CD4-positive, alpha-beta T cell treated with Interleukin-4 for 1 hour (primary cell): Measurements from ENCODE around the gene PLEKHA7.
A peak's percentile ranks its signal among the peaks of the same experiment; 100 is the strongest.

Experiments
- DNase-seq, 2 donors: peaks; one replicate each; pipeline ENCODE4 v3.0.0-alpha.2; 2020 to 2022

PLEKHA7 gene

DNA sequence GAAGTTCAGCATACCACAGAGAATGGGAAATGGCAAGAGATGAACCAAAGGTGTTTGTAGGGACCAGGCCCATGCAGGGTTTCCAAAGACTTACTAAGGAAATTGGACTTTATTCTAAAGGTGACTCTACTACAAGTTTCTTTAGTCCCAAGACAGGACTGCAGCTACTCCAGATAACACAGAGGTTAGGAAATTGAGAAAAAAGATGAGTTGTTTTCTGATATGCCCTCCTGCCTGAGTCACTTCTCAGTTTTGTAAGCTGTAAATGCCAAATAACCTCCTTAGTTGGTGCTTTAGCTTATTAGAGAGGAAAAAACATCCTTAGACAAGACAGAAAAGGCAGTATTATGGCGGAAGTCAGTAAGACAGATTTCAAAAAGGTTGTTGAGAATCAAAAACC, 179.8 kb downstream of the PLEKHA7 start:
- no peak for DNase-seq

GRCh38 chr11:16833026-16833425, 181.2 kb downstream of the PLEKHA7 start:
- no peak for DNase-seq

- DNase-seq: no peak
Observed at GRCh38 chr11:16832193-16832539, 182.0 kb downstream of the PLEKHA7 start.

- DNase-seq: no peak
Observed at GRCh38 chr11:16831316-16832192, 182.7 kb downstream of the PLEKHA7 start.

DNA sequence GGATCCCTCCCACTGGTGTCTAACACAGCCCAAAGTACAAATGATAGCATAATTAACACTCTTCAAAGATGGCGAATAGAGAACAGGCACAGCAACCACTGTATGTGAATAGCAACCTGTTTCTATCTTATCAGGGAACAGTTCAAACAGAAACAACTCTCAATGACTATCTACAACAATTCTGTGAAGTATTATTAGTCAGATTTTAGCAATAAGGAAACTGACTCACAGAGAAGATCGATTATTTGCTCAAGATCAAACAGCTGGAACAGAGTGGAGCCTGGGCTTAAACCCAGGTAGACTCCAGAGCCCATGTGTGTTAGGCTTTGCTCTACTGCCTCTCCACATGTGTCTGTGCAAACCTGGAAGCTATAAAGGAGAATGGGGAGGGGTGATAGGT, 187.1 kb downstream of the PLEKHA7 start:
- DNase-seq: no peak

DNA sequence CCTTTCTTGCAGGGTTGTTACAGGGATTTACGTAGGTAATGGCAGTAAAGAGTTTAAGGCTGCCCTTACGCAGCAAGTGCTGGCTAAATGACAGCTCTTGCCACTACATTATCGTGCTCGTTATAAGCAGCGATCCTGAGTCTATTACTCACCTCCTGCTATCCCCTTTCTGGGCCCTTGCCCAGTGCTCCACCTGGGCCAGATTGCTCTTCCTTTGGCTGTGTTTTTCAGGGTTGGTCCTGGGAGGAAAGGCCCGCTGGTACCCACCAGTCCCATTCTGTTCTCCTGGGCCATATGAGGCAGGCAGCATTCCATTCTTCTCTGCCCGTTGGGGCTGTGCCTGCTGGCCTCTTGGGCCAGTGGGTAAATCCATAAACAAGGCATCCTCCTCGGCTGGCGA, 188.2 kb downstream of the PLEKHA7 start:
- no peak for DNase-seq

GRCh38 chr11:16825101-16825500, 189.1 kb downstream of the PLEKHA7 start:
- no peak for DNase-seq

- DNase-seq: peak; percentile 54 to 66
Observed at GRCh38 chr11:16820324-16821092, 193.7 kb downstream of the PLEKHA7 start.

DNA sequence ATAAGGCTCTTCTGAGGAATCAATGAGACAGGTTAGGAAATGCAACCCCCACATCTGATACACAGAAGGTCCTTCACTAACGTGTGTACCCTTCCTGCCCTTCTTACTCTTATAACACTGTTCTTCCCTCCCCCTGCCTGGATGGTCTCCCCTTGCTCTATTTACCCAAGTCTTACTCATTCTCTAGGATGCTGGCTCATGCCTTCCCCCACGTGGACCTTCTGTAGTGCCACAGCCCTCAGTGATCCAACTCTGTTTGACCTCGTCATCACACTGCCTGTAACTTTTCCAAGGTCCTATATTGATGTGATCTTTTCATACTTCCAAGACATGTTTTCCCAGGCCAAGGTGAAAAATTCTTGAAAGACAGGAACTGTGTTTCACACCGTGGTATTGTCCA, 195.9 kb downstream of the PLEKHA7 start:
- DNase-seq: no peak

DNA sequence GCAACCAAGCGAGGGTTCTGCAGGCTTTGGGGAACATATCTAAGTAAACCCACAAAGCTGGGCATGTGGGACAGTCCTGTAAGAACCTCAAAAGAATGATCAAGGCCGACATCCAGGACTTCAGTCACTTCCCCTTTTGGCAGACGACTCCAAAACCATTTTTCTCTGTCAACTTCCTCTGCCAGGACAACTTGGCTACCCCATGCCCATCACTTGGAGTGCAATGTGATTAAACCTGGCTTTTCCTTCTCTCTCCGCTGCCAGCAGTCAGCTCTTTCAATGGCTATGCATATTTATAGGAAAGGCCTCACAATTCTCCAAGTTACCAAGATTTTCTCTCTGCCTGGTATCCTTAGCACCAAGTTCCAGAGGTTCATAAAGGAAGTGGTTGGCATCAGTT, 196.9 kb downstream of the PLEKHA7 start:
- DNase-seq: no peak

DNA sequence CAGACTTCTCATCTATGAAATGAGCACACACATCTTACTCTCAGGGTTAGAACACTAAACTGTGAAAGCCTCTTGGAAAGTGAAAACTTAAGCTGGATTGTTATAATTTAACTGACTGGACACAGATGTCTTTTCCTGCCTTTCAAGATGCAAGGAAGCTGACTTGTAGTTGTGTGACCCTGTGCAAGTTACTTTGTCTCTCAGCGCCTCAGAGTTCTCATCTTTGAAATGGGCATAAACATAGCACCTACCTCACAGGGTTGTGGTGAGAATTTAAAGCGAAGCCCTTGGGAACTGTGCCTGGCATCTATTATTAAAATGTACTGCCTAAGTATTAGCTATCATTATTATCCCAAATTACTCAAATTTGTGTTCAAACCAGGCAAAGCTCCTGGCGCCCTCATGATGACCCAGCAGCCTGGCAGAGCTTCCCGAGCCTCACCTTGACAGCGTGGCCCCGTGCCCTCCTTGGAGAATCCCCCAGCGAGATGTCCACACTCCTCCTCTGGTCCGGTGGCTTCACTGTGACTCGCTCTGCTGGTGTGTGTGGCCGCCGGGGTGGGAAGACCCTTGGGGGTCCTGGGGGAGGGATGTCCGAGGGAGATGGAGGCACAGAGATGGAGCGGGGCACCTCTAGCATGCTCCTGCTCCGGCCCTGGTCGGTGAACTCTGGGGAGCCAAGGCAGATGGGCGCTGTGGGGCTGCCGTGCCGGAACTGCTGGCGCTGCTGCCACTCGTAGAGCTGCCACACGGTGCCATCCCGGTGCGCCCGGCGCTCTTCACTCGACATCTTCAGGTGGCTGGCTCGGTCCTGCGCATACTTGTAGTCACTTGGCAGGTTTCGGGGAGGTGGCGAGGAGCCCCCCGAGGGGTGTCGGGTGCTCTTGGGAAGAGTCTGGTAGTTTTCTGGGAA, 197.6 kb downstream of the PLEKHA7 start:
- DNase-seq: no peak

DNA sequence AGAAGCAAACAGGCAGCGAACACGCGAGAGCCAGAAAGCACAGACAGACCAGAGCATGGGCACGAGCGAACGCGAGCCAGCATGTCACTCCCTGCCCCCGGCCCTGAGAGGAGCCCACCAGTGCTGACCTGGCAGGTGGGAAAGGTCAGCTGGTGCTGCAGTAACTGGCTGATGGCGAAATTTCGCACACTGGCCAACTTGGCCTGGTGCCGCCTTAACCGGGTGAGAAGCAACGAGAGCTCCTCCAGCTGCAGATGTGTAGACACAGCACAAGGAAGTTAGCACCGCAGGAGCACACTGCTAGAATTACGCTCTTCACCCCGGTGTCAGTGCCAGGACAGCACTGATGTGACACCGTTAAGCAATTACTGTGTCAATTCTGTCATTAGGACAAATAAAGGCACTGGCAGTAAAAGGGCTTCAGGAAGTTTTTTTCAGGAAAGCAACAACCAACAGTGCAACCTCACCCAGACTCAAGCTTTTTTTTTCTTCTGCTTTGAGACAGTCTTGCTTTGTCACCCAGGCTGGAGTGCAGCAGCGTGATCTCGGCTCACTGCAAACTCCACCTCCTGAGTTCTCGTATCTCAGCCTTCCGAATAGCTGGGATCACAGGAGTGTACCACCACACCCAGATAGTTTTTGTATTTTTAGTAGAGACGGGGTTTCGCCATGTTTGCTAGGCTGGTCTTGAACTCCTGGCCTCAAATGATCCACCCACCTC, 199.0 kb downstream of the PLEKHA7 start:
- DNase-seq: no peak

DNA sequence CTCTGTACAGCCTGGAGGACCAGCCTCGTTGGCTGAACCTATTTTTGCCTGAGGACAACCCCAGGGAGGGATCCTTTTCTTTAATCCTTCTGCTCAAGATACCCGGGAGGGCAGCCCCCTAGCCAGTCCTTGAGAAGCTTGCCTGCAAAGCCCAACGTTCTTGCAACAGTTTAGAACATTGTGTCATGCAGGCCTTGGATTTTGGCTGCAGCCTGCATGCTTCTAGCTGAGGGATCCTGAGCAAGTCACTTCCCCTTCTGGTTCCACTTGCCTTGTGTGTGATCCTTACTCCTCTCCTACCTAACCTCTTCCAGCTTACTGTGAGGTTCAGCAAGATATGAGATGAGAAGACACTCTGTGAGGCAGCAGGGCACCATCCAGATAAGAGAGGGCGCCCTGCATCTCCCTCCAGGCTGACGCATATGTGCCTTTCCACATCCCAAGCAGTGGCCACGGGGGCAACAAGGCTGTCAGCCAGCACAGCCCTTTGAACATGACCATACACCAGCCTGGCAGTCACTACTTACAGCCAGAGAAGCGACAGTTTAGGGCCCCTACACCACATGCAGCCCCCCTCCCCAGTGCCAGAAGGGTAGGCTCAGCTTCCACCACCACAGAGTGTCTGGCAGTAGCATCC, 199.7 kb downstream of the PLEKHA7 start:
- no peak for DNase-seq

DNA sequence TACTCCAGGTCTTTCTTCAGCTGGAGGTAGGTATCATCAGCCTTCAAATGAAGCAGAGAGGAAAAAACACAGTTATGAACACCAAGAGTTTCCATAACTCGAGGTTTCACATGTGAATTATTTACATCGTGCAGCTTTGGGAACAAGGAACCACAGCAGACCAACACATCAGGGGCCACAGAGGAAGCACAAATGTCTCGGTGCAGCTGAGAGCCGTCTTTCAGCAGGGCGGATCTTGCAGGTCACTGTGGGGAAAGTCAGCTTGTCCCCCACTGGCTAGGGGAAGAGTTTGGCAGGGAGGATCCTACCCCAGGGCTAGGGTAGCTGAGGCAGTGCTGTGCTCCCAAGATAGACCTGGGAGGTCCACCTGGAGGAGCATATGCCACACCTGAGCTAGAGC, 201.1 kb downstream of the PLEKHA7 start:
- no peak for DNase-seq

GRCh38 chr11:16812274-16812673, 201.9 kb downstream of the PLEKHA7 start:
- no peak for DNase-seq

DNA sequence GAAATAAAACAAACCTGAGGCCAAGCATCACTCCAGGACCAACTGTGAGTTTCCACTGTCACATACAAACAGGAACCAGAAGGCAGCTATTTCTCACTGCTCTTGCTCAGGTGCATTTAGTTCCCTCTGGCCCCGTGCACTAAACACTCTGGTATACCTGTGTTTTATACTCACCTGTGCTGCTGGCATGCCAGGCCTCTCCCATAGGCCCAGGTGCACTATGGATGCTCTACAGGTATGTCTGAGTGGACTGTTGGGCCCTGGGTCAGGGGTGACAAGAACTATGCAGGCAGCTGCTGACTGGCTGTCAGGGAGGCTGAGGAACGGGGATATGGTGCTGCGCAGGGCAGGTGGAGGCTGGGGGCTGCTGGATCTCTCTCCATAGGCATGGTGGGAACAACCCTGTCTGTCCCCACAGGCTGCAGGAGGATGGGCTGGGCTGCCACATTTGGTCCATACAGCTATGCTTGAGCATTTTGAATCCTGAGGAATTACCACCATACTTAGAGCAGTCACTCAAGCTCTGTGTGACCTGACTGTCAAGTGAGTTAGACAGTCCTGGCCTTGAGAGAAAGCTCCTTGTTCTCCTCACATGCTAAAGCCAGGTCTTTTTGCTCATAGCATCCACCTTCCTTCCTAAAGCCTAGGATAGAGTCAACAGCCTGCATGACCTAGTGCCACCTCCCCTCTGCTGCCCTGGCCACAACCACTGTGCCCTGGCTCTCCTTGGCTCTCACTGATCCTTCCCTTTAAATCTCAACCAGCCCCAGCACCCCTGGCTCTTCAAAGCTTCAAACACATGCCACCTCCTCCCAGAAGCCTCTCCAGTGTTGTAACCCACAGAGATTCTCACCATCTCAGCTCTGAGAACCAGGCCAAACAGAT, 202.8 kb downstream of the PLEKHA7 start:
- no peak for DNase-seq

DNA sequence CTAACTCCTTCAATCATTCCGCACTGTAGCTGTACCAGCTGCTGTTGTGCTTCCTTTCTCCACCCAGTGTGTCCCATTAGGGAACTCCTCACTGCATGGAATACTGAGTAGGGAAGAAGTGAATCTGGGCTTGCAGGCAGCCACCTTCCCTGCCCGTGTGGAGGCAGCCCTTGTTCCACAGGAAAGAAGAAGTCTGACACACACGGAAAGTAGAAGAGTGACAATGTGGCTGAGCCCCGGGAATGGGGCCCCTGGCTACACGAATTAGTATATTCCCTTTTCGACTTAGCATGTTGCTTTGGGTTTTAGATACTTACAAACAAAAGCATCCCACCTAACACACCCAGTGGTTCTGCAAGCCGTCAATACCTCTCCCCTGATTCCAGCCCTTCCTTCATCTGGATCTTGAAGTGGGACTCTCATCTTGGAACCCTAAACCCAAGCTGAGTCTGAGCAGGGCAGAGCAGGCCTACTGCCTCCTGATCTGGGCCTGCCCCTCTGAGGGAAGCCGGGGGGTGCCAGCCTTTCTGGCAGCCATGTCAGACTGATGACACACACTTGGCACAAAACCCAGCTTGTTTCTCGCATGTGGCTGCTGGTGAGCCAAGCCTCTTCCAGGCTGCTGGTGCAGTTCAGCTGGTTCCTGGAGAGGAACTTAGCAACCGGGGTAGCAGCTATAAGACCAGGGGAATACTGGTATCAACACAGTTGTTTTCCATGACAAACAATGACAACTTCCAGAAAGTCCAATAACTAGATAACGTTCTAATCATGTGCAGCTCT, 204.1 kb downstream of the PLEKHA7 start:
- DNase-seq: no peak

- peak in 1 of 2 donors; percentile 20 for DNase-seq
Observed at GRCh38 chr11:16807306-16807705, 206.9 kb downstream of the PLEKHA7 start.

DNA sequence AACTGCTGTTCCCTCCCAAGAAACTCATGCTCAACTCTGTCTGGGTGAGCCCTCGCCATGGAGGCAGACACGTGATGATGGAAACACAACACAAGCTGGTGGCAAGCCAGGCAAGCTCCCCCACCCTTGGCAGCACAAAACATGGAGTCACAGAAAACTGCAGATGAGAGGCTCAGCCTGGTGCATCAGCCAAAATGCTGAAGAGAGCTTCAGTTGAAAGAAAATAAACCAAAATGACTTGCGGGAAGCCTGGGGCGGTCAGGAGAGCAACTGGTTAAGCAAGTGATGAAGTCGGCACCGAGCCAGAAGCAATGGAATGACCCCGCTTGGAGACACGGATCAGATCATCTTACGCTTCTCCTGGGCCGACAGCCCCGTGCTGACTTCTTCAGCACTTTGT, 207.4 kb downstream of the PLEKHA7 start:
- no peak for DNase-seq

DNA sequence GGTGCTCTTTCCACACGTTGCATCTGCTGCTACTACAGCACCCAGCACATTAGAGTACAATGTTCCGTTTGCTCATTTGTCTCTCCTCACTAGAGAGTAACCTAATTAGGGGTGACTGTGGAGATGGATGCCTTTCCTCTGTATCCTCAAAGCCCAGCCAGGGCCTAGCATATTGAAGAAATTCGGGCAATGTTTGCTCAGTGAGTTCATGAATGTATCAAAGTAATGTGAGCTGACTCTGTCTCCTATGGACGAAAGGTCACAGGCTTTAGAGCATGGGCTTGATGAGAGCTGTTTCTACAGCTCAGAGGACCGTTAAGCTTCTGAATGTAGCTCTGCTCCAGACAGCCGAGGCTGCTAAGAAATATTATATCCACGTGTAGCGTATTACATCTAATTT, 208.3 kb downstream of the PLEKHA7 start:
- no peak for DNase-seq
